ENCODE measurements around the gene PRSS27. TPM values are rescaled to one million over a fixed set of nuclear protein-coding genes. Genes with fewer than 3 reads are reported as not detected.

The PRSS27 gene
- total RNA-seq, 1 donor from 2014 or later: 1.3 TPM

- DNase-seq (ENCODE audit: low read depth) (no peak), FAIRE-seq (no peak)
- TF ChIP-seq CTCF (IDR thresholded peaks at IDR 0.05; ENCODE audit: insufficient read depth, low read length, severe bottlenecking): no peak
- no peak overlapping the region for H3K4me3 ChIP-seq (ENCODE audit: low read depth, low read length)
- H3K36me3 ChIP-seq (ENCODE audit: control insufficient read depth, insufficient read depth, low read length): peaks cover 26% of the 10 kb centered on the region
- H3K27me3 ChIP-seq (ENCODE audit: control insufficient read depth, insufficient read depth, low read length): no peaks in the 10 kb centered on the region
These were observed 35.1 kb upstream of the PRSS27 start for GRCh38 chr16:2755158-2755557.

- Histone ChIP-seq H3K36me3 (ENCODE audit: control insufficient read depth, insufficient read depth, low read length) (peaks cover 17% of the 10 kb centered on the region), H3K27me3 (ENCODE audit: control insufficient read depth, insufficient read depth, low read length) (no peaks in the 10 kb centered on the region), H3K4me3 (ENCODE audit: low read depth, low read length) (peak overlapping the region; percentile 87)
- FAIRE-seq (no peak), DNase-seq (ENCODE audit: low read depth) (no peak)
- no peak for TF ChIP-seq CTCF (IDR thresholded peaks at IDR 0.05; ENCODE audit: insufficient read depth, low read length, severe bottlenecking)
These were observed 33.7 kb upstream of the PRSS27 start for GRCh38 chr16:2753733-2754020.

GRCh38 chr16:2752850-2753732 is 33.1 kb upstream of the PRSS27 start:
- no peak for FAIRE-seq
- Histone ChIP-seq H3K4me3 (ENCODE audit: low read depth, low read length) (peak overlapping the region; percentile 87), H3K27me3 (ENCODE audit: control insufficient read depth, insufficient read depth, low read length) (no peaks in the 10 kb centered on the region), H3K36me3 (ENCODE audit: control insufficient read depth, insufficient read depth, low read length) (peaks cover 13% of the 10 kb centered on the region)
- no peak for TF ChIP-seq CTCF (IDR thresholded peaks at IDR 0.05; ENCODE audit: insufficient read depth, low read length, severe bottlenecking)
- DNase-seq (ENCODE audit: low read depth): peak; percentile 36

GRCh38 chr16:2752035-2752849 is 32.2 kb upstream of the PRSS27 start, which contains the start of gene SRRM2:
TSS of gene SRRM2 (plus strand) at chr16:2752638. CDS start at chr16:2756365, 3,727 bp downstream.
- peak; percentile 86 for DNase-seq (ENCODE audit: low read depth)
- Histone ChIP-seq H3K36me3 (ENCODE audit: control insufficient read depth, insufficient read depth, low read length) (peaks cover 6% of the 10 kb centered on the region), H3K27me3 (ENCODE audit: control insufficient read depth, insufficient read depth, low read length) (no peaks in the 10 kb centered on the region), H3K4me3 (ENCODE audit: low read depth, low read length) (peak within 1 kb of the TSS; percentile 87)
- no peak for TF ChIP-seq CTCF (IDR thresholded peaks at IDR 0.05; ENCODE audit: insufficient read depth, low read length, severe bottlenecking)
- no peak for FAIRE-seq

GRCh38 chr16:2751577-2752034 is 31.6 kb upstream of the PRSS27 start:
- no peaks in the 10 kb centered on the region for H3K27me3 ChIP-seq (ENCODE audit: control insufficient read depth, insufficient read depth, low read length)
- peaks cover 2% of the 10 kb centered on the region for H3K36me3 ChIP-seq (ENCODE audit: control insufficient read depth, insufficient read depth, low read length)
- no peak for DNase-seq (ENCODE audit: low read depth)
- H3K4me3 ChIP-seq (ENCODE audit: low read depth, low read length): peak overlapping the region; percentile 87
- no peak for TF ChIP-seq CTCF (IDR thresholded peaks at IDR 0.05; ENCODE audit: insufficient read depth, low read length, severe bottlenecking)
- FAIRE-seq: no peak
